T1000 (cell line): ENCODE measurements around the gene CLEC1B.
A peak's percentile ranks its signal among the peaks of the same experiment; 100 is the strongest.
"Not testable (repeated sequence)": the region's sequence is repeated elsewhere in the genome, so short reads cannot be mapped to it uniquely, and the experiment has no call there.

Experiments
- DNase-seq: peaks from one replicate; lab custom pipeline; 2025; ENCODE audit warnings: mixed read lengths; lab: John Stamatoyannopoulos, UW

Gene CLEC1B

DNA sequence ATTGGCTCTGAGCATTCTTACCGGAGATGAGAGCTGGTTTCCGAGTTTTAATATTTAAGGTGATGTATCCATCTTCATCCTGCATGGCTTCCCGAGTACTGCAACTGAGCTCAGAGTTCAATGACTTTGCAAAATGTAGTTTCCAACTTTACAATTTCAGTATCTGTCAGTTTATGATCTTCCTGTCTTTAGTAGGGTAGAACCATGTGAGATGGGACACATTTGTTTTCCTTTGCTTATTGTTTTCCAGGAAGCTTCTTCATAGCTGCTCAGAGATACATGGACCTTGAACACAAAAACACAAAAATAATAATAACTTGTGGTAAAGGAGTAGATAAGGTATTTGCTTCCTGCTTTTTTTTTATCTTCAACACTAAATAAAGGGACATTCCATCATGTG, at the start of gene CLEC1B:
TSS of gene CLEC1B (minus strand) at position 106 of the 400 bp plus-strand sequence. CDS start at position 85, 21 bp downstream.
- no peak for DNase-seq

DNA sequence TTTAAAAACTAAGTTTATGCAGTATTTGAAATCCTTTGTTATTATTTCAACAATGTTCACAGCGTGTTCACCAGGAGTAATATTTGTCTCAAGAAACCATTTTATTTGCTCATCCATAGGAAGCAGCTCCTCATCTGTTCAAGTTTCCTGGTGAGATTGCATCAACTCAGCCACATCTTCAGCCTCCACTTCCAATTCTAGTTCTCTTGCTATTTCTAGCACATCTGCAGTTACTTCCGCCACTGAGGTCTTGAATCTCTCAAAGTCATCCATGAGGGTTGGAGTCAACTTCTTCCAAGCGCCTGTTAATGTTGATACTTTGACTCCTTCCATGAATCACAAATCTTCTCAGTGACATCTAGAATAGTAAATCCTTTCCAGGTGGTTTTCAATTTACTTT, 49.6 kb upstream of the CLEC1B start:
- no peak for DNase-seq

GRCh38 chr12:10042167-10042566, 43.2 kb upstream of the CLEC1B start:
- DNase-seq, result no peak

DNA sequence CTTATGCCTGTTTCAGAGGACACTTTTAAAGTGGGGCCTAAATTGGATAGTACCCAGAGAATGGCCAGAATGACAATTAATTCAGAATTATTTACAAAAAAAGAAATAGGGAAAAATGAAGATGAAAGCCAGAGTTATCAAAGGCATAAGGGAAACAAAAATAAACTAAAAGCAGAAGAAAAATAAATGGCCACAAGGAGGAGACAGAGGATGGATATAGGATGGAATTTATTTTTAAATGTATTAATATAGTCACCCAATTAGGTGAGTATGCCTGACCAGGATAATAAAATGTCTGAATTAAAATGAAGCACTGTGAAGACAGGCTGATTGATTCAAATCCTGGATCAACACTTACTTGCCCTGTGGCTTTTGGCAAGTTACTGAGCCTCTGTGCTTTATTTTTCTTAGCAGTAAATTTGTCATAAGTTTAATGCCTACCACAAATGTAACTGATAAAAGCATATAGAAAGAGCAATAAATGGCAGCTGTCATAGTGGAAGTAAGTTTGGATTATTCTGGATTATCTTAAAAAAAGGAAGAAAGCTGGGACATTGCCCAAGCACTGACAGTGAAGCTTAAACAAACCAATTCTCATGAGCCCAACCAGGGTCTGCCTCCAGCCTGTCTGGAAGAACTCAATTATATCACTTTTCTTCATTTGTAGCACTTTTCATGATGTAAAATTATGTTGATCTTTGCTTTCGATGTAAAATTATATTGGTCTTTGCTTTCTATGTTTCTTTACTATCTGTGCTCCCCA, 35.0 kb upstream of the CLEC1B start:
- no peak for DNase-seq

DNA sequence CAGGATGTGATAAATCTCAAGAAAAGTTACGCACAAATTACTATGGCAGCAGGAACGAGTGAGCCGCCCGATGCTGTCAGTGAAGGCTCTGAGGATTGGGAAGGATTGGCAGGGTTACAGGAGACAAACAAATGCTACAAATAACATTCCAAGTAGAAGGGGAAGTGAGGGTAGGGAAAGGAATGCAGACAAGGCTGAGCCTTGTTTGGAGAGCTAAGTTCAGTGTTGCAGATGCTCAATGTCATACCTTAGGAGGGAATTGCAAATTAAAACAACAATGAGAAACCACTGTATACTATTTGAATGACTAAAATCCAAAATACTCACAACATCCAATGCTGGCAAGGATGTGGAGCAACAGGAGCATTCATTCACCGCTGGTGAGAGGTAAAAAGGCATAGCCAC, 32.9 kb upstream of the CLEC1B start:
- peak; percentile 35 for DNase-seq

DNA sequence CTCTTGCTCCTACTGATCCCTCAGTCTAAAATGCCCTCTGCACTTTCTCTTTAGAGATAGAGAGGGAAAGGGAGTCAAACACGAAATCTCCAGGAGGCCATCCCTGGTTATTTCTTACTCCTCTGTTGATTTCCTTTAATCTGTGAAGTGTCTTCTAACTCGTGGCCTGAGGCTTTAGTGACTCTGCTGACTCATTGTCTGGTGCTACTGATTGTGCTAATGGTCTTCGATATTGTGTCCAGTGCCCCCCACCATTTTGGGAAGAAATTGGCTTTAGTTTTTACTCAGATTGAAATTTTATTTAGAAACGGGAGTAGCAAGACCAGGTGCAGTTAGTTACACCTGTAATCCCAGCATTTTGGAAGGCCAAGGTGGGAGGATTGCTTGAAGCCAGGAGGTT, 32.4 kb upstream of the CLEC1B start:
- peak; percentile 10 for DNase-seq

GRCh38 chr12:10030446-10030845, 31.5 kb upstream of the CLEC1B start, which contains the start of gene CLEC9A:
Gene CLEC9A, plus strand, starts transcription at chr12:10030682. Its CDS starts 22,006 bp downstream, at chr12:10052688.
- DNase-seq, result no peak

- DNase-seq, result no peak
Measured at GRCh38 chr12:10027721-10028120, 28.8 kb upstream of the CLEC1B start.

DNA sequence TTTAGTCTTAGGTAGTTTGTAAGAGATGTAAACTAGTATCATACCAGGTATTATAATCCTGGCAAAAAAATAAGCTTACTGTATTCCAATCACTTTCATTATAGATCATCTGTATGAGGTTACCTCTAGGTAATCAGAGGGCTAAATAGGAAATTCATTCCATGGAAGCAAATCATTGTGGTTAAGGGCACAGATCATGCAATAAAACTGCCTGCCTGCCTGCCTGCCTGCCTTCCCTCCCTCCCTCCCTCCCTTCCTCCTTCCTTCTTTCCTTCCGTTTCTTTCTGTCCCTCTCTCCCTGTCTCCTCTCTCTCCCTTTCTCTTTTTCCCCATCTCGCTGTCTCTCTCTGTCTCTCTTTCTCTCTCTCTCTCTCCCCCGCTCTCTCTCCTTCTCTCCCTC, 28.4 kb upstream of the CLEC1B start:
- DNase-seq, result no peak

DNA sequence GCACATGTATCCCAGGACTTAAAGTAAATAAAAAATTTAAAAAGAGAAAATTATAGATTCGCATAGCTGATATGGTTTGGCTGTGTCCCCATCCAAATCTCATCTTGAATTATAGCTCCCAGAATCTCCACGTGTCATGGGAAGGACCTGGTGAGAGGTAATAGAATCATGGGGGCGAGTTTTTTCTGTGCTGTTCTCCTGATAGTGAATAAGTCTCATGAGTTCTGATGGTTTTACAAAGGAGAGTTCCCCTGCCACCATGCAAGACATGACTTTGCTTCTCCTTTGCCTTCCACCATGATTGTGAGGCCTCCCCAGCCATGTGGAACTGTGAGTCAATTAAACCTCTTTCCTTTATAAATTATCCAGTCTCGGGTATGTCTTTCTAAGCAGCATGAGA, 27.7 kb upstream of the CLEC1B start:
- DNase-seq, result not testable (repeated sequence)

DNA sequence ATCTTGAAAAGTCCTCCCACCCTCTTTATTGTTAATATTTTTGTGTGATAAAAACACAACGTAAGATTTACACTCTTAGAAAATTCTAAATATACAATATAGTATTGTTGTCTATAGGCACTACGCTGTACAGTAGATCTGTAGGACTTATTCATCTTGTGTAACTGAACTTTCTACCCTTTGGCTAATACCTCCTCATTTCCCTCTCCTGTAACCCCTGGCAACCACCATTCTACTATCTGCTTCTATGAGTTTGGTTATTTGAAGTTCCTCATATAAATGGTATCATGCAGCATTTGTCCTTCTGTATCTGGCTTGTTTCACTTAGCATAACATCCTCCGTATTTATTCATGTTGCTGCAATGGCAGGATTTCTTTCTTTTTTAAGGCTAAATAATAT, 26.3 kb upstream of the CLEC1B start:
- no peak for DNase-seq

- no peak for DNase-seq
Measured at GRCh38 chr12:10021342-10021741, 22.4 kb upstream of the CLEC1B start.

- no peak for DNase-seq
Measured at GRCh38 chr12:10018386-10018785, 19.5 kb upstream of the CLEC1B start.

DNA sequence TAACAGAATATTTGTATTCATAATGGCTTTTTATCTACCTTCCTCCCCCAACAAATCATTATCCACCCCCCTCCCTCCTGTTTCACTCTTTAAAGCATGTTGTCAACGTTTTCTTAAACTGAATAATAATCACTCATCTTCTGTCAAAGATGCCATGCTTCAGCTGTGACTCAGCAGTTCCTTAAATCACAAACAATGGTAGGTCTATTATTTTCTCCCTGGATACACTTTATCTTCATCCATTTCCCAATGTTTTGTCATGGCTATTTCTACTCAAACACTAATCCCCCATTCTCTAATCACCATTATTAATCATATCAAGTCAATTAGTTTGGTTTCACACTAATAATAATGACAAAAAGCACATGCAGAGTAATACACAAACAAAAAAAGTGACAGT, 18.0 kb upstream of the CLEC1B start:
- no peak for DNase-seq

GRCh38 chr12:10015450-10015849, 16.5 kb upstream of the CLEC1B start:
- DNase-seq, result no peak

DNA sequence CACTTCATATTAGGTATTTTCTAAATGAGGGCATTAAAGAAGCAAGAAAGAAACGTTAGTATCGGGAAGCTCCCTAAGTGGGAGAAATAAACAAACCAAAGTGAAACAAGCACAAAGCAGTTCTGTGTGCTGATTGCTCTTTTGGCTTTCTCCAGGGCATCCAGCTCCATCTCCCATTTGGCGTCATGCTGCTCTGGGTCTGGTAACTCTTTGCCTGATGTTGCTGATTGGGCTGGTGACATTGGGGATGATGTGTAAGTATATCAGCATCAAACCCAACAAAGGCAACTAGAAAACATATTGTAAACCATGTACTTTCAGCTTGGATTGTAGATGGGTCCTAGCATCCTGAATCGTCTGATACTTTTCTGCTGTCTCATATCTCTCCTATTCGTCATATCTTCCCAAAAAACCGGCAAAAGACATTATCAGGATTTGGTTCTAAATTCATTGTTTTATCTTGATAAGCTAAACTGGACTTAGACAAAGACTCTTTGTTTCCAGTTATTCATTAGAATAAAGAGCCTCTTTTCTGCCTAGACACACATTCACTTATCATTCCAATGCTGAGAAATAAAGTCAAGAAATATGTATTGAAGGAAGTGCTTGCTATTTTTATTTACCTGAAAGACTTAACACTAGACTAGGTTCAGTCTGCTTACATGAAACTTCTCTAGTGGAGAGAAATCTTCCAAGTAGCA, 13.9 kb upstream of the CLEC1B start:
- DNase-seq, result no peak

DNA sequence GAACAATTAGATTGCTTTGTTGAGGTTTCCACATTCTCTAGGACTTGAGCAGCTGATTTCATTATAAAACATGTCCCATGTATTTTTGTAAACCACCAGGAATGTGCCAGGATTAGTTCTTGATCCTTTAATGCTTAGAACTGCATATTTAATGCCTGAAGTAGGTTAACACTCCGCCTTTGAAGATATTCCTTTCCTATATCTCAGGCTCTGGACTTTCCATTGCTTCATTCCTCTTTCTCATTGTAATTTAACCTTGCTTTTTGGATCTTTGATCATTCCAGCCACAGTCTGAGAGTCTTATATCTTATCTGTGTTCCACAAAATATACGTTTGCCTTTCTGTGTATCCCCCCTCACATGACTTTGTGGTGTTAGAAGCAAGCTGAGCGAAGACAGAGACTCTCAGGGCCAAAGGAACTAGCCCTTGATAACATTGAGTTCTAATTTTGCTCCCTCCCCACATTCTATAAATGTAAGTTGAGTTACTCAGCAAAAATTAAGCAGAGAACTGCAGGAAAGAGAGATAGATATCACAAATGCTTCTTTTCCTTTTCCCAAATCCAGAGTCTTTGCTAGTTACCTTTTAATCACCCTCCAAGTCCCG, 2.4 kb upstream of the CLEC1B start:
- no peak for DNase-seq

DNA sequence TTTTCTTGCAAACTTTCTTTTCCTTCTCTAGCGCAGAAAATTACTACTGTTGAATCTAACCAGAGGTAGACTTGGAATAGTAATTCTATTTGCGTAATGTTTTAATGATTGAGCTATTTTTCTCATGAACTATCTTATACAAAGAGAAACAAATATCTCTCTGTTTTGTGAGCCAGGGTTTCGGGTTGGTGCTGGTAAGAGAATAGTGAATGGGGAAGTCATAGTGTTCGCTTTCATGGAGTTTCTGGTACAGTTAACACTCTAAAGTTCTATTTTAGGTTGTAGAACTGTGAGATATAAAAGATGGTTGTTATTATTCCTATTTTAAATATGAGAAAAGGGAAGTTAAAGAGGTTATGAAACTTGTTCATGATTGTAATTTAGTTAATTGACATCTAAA, 6.6 kb downstream of the CLEC1B start:
- no peak for DNase-seq

DNA sequence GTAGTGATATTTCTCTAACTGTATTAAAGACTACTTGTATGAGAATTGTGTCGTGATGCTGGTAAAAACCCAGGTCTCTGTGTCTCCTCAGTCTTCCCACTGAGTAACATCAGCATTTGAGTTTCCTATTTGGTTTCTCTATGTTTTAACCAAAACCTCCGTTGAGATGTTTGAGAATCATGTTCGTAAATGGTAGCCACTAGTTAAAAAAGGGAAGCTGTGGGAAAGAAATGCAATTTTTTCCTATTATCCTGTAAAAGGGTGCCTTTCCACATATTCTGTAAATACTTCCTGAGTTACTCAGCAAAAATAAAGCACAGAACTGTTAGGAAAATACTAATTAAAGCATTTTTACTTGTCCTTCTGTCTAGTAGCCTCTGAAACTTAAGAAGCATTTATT, 7.0 kb downstream of the CLEC1B start:
- no peak for DNase-seq

GRCh38 chr12:9980126-9980525, 18.8 kb downstream of the CLEC1B start:
- no peak for DNase-seq

GRCh38 chr12:9977916-9978315, 21.0 kb downstream of the CLEC1B start:
- DNase-seq, result no peak

DNA sequence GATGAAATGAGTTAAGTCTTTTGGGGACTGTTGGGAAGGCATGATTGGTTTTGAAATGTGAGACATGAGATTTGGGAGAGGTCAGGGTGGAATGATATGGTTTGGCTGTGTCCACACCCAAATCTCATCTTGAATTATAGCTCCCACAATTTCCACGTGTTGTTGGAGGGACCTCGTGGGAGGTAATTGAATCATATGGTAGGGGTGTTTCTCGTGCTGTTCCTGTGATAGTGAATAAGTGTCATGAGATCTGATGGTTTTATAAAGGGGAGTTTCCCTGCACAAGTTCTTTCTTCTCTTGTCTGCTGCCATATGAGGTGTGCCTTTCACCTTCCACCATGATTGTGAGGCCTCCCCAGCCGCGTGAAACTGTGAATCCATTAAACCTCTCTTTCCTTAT, 22.3 kb downstream of the CLEC1B start:
- not testable (repeated sequence) for DNase-seq

- DNase-seq, result no peak
Measured at GRCh38 chr12:9975614-9976013, 23.3 kb downstream of the CLEC1B start.
